Thymus (tissue), 11 donors: ENCODE data around the gene ABCC6. TPM values are rescaled to one million over a fixed set of nuclear protein-coding genes. Genes with fewer than 3 reads are reported as not detected.
"Not testable (repeated sequence)": the region's sequence is repeated elsewhere in the genome, so short reads cannot be mapped to it uniquely, and the experiment has no call there.

Source experiments
- DNase-seq, 9 donors: peaks; one replicate each; pipeline ENCODE4 v3.0.0-alpha.2; 2013; ENCODE audit warnings: low spot score in 9 of 9, low read depth in 6 of 9, missing footprints in 1 of 9
- H3K27ac ChIP-seq, 2 donors: one replicate each; pipeline ENCODE4 v1.5.1; 2013; ENCODE audit warnings: control low read depth in 1 of 2, low read depth in 1 of 2, low read length in 1 of 2, mild to moderate bottlenecking in 1 of 2, moderate library complexity in 1 of 2
- H3K27me3 ChIP-seq, 2 donors: one replicate each; pipeline ENCODE4 v1.5.1; 2013; ENCODE audit warnings: low read length in 1 of 2; ENCODE audit not compliant: control insufficient read depth in 2 of 2, insufficient read depth in 1 of 2
- H3K36me3 ChIP-seq, 2 donors: one replicate each; pipeline ENCODE4 v1.5.1; 2013; ENCODE audit warnings: low read length in 1 of 2, mild to moderate bottlenecking in 1 of 2, moderate library complexity in 1 of 2; ENCODE audit not compliant: control insufficient read depth in 2 of 2, insufficient read depth in 2 of 2
- H3K4me1 ChIP-seq, 2 donors: one replicate each; pipeline ENCODE4 v1.5.1; 2013; ENCODE audit warnings: low read length in 2 of 2; ENCODE audit not compliant: control insufficient read depth in 2 of 2, insufficient read depth in 2 of 2
- H3K4me3 ChIP-seq, 2 donors: one replicate each; pipeline ENCODE4 v1.5.1; 2013; ENCODE audit warnings: low read length in 2 of 2, control low read depth in 1 of 2, mild to moderate bottlenecking in 1 of 2
- H3K9me3 ChIP-seq, 2 donors: one replicate each; pipeline ENCODE4 v1.5.1; 2013; ENCODE audit warnings: low read length in 1 of 2, mild to moderate bottlenecking in 1 of 2; ENCODE audit not compliant: control insufficient read depth in 2 of 2, insufficient read depth in 1 of 2
- WGBS: extraction: QIAGEN DNeasy Blood & Tissue Kit; methylation state at CpG from one replicate; pipeline ENCODE4 v1.1.7; 2013; 5-methylcytosine and 5-hydroxymethylcytosine counted together
- polyA plus RNA-seq: library from polyadenylated mRNA; stranded (reverse); fragments of 200-250 nt; gene quantifications from one replicate; pipeline ENCODE4 v1.2.3, GENCODE V29; 2013
- total RNA-seq: library from RNA; stranded (reverse); fragments of 120-200 nt; gene quantifications from one replicate; pipeline ENCODE4 v1.2.4, GENCODE V29; 2013
- donor health status: healthy.

Gene ABCC6
- total and polyA plus RNA-seq, 2 donors: 0.09 to 0.62 TPM

GRCh38 chr16:16162591-16162990 lies 60.7 kb downstream of the ABCC6 start:
- Histone ChIP-seq H3K4me1 (no peaks in the 10 kb centered on the region), H3K27ac (no peak overlapping the region), H3K27me3 (no peaks in the 10 kb centered on the region), H3K36me3 (no peaks in the 10 kb centered on the region), H3K4me3 (no peak overlapping the region), H3K9me3 (peaks cover 2 to 13% of the 10 kb centered on the region in 2 donors)
- peak in 1 of 9 donors; percentile 22 for DNase-seq
- WGBS: 50% methylated on average over 3 of the region's 3 CpGs

GRCh38 chr16:16161840-16162239 lies 61.5 kb downstream of the ABCC6 start:
- H3K27ac ChIP-seq, H3K4me1 ChIP-seq, H3K36me3 ChIP-seq, DNase-seq, H3K27me3 ChIP-seq, H3K4me3 ChIP-seq: not testable (repeated sequence)
- WGBS: 89% methylated on average over 5 of the region's 5 CpGs
- peaks cover 2 to 16% of the 10 kb centered on the region in 2 donors for H3K9me3 ChIP-seq

GRCh38 chr16:16161319-16161718 lies 62.0 kb downstream of the ABCC6 start:
- H3K4me1 ChIP-seq: no peaks in the 10 kb centered on the region
- no peaks in the 10 kb centered on the region for H3K36me3 ChIP-seq
- peaks cover 2 to 16% of the 10 kb centered on the region in 2 donors for H3K9me3 ChIP-seq
- H3K27me3 ChIP-seq: no peaks in the 10 kb centered on the region
- no peak overlapping the region for H3K27ac ChIP-seq
- H3K4me3 ChIP-seq: no peak overlapping the region
- 92% methylated on average over 5 of the region's 5 CpGs for WGBS
- DNase-seq: no peak

GRCh38 chr16:16159662-16160061 lies 63.6 kb downstream of the ABCC6 start:
- no peaks in the 10 kb centered on the region for H3K4me1 ChIP-seq
- no peak for DNase-seq

GRCh38 chr16:16158741-16159374 lies 64.4 kb downstream of the ABCC6 start:
- Histone ChIP-seq H3K4me3 (no peak overlapping the region), H3K27ac (no peak overlapping the region), H3K36me3 (no peaks in the 10 kb centered on the region), H3K27me3 (no peaks in the 10 kb centered on the region), H3K4me1 (no peaks in the 10 kb centered on the region), H3K9me3 (peaks cover 2 to 16% of the 10 kb centered on the region in 2 donors)
- no peak for DNase-seq
- WGBS: 89% methylated on average over 3 of the region's 3 CpGs

More at GRCh38 chr16:16159662-16160061, 63.6 kb downstream of the ABCC6 start:
- Histone ChIP-seq H3K9me3 (peaks cover 2 to 16% of the 10 kb centered on the region in 2 donors), H3K4me3 (no peak overlapping the region), H3K27ac (no peak overlapping the region), H3K27me3 (no peaks in the 10 kb centered on the region), H3K36me3 (no peaks in the 10 kb centered on the region)
- WGBS: 96% methylated on average over 3 of the region's 3 CpGs

GRCh38 chr16:16158082-16158658 lies 65.1 kb downstream of the ABCC6 start:
- no peak for DNase-seq
- Histone ChIP-seq H3K4me1 (no peaks in the 10 kb centered on the region), H3K4me3 (no peak overlapping the region), H3K36me3 (no peaks in the 10 kb centered on the region), H3K27ac (no peak overlapping the region), H3K9me3 (peaks cover 2 to 16% of the 10 kb centered on the region in 2 donors), H3K27me3 (no peaks in the 10 kb centered on the region)
- 99% methylated on average over 4 of the region's 4 CpGs for WGBS

GRCh38 chr16:16157166-16157565 lies 66.1 kb downstream of the ABCC6 start:
- 90% methylated on average over 1 of the region's 1 CpG for WGBS
- Histone ChIP-seq H3K27me3 (no peaks in the 10 kb centered on the region), H3K4me1 (no peaks in the 10 kb centered on the region), H3K27ac (no peak overlapping the region), H3K4me3 (no peak overlapping the region), H3K9me3 (peaks cover 2 to 16% of the 10 kb centered on the region in 2 donors), H3K36me3 (no peaks in the 10 kb centered on the region)
- no peak for DNase-seq

GRCh38 chr16:16155234-16155633 lies 68.1 kb downstream of the ABCC6 start:
- no peak overlapping the region for H3K27ac ChIP-seq
- peaks cover 2 to 16% of the 10 kb centered on the region in 2 donors for H3K9me3 ChIP-seq
- DNase-seq: no peak
- WGBS: 98% methylated on average over 3 of the region's 3 CpGs
- H3K27me3 ChIP-seq: no peaks in the 10 kb centered on the region
- H3K4me3 ChIP-seq: no peak overlapping the region
- no peaks in the 10 kb centered on the region for H3K36me3 ChIP-seq
- no peaks in the 10 kb centered on the region for H3K4me1 ChIP-seq

GRCh38 chr16:16154281-16154951 lies 68.9 kb downstream of the ABCC6 start:
- Histone ChIP-seq H3K36me3 (no peaks in the 10 kb centered on the region), H3K4me1 (no peaks in the 10 kb centered on the region), H3K27me3 (no peaks in the 10 kb centered on the region), H3K9me3 (peaks cover under 1 to 9% of the 10 kb centered on the region in 2 donors), H3K4me3 (no peak overlapping the region), H3K27ac (no peak overlapping the region)
- DNase-seq: no peak
- 93% methylated on average over 18 of the region's 18 CpGs for WGBS
